ENCODE results near the gene LAMA3. TPM values are rescaled to one million over a fixed set of nuclear protein-coding genes. Genes with fewer than 3 reads are reported as not detected.

The LAMA3 gene
- total and polyA plus RNA-seq, 9 donors = 2.9 to 44.9 (median 14.8) TPM

DNA sequence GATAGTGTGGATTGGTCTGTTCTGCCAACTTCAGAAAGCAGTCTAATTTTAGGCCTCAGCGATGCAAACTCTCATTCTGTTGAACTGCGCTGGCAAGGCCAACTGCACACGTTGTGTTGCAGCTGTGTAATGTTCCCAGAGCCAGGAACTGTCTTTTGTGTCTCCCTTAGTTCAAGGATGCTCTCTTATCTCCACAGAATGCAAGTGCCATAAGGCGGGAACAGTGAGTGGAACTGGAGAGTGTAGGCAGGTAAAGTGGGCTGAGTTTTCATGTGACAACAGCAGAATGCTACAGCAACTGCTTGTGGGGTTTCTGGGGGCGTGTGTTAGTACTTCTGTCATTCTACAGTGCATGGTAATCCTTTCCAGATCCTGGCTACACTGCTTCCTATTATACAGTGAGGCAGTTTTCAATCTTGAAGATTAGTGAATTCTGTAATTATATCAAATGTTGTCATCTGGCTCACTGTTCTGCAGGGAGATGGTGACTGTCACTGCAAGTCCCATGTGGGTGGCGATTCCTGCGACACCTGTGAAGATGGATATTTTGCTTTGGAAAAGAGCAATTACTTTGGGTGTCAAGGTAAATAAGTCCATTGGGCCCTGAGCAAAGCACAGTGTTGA lies 125.8 kb downstream of the LAMA3 start:
- H3K27me3 ChIP-seq = no peaks in the 10 kb centered on the region
- intact Hi-C loops (cut with DNase I) = loop anchor here in 1 of 4 donors (5.0 to 10.0 kb wide), 2 partner anchors 193 to 310 kb away; partner anchors contain the start of gene RMC1
- H3K4me3 ChIP-seq = no peak overlapping the region
- H3K36me3 ChIP-seq = no peaks in the 10 kb centered on the region
- no peaks in the 10 kb centered on the region for H3K9me3 ChIP-seq
- TF ChIP-seq POLR2A (IDR thresholded peaks at IDR 0.05) = no peak
- TF ChIP-seq CTCF (IDR thresholded peaks at IDR 0.05) = no peak
- no peak for TF ChIP-seq EP300 (IDR thresholded peaks at IDR 0.05)
- peaks cover 6% of the 10 kb centered on the region for H3K4me1 ChIP-seq (ENCODE audit: insufficient read depth)
- H3K27ac ChIP-seq = peak overlapping the region in 1 of 2 donors; percentile 66
- peak; percentile 29 to 72 (median 51) for DNase-seq
- WGBS, 3 donors = 40 to 51% (median 44%) methylated on average over 7 of the region's 7 CpGs

DNA sequence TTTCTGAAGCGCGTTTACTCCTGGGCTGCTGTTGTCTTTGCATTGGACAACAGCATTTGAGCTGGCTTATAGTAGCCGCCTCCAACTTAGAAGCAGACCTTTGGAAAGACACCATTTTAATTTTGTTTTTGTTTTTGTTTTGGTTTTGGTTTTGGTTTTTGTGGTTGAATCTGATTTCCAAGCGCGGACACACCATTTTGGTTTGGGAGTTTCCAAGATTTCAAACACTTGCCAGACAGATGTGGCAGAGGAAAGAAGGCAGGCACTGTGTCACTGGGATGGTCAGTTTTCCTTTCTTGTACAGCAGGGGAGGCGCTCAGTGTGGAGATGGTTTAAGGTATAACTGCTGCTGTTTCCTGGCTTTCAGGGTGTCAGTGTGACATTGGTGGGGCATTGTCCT lies 126.8 kb downstream of the LAMA3 start:
- peak overlapping the region in 1 of 2 donors; percentile 66 for H3K27ac ChIP-seq
- TF ChIP-seq POLR2A (IDR thresholded peaks at IDR 0.05) (no peak), EP300 (IDR thresholded peaks at IDR 0.05) (no peak), CTCF (IDR thresholded peaks at IDR 0.05) (no peak)
- H3K4me1 ChIP-seq (ENCODE audit: insufficient read depth) = peaks cover 6% of the 10 kb centered on the region
- H3K27me3 ChIP-seq = no peaks in the 10 kb centered on the region
- no peak overlapping the region for H3K4me3 ChIP-seq
- no peaks in the 10 kb centered on the region for H3K9me3 ChIP-seq
- WGBS, 3 donors = 92 to 96% (median 95%) methylated on average over 6 of the region's 6 CpGs
- intact Hi-C loops (cut with DNase I) = loop anchor here in 1 of 4 donors (10.0 kb wide), 1 partner anchor 311 kb away; the partner anchor contains the start of gene RMC1
- no peaks in the 10 kb centered on the region for H3K36me3 ChIP-seq
- no peak for DNase-seq

GRCh38 chr18:23816740-23817139 lies 127.5 kb downstream of the LAMA3 start:
- Histone ChIP-seq H3K4me1 (ENCODE audit: insufficient read depth) (peaks cover 6% of the 10 kb centered on the region), H3K9me3 (no peaks in the 10 kb centered on the region), H3K4me3 (no peak overlapping the region), H3K36me3 (no peaks in the 10 kb centered on the region), H3K27me3 (no peaks in the 10 kb centered on the region), H3K27ac (no peak overlapping the region)
- no peak for DNase-seq
- 95 to 96% (median 96%) methylated on average over 4 of the region's 4 CpGs for WGBS, 3 donors
- intact Hi-C loops (cut with DNase I) = loop anchor here in 1 of 4 donors (10.0 kb wide), 1 partner anchor 312 kb away; the partner anchor contains the start of gene RMC1
- TF ChIP-seq CTCF (IDR thresholded peaks at IDR 0.05) (no peak), POLR2A (IDR thresholded peaks at IDR 0.05) (no peak)

- intact Hi-C loops (cut with DNase I) = loop anchor here in 1 of 4 donors (10.0 kb wide), 1 partner anchor 314 kb away; the partner anchor contains the start of gene RMC1
- no peaks in the 10 kb centered on the region for H3K36me3 ChIP-seq
Measured at GRCh38 chr18:23819001-23819400, 129.7 kb downstream of the LAMA3 start.

More at GRCh38 chr18:23819001-23819400, 129.7 kb downstream of the LAMA3 start:
- WGBS, 3 donors = 70 to 93% (median 79%) methylated on average over 1 of the region's 1 CpG
- Histone ChIP-seq H3K4me1 (ENCODE audit: insufficient read depth) (peaks cover 6% of the 10 kb centered on the region), H3K27me3 (no peaks in the 10 kb centered on the region), H3K27ac (no peak overlapping the region), H3K4me3 (no peak overlapping the region), H3K9me3 (no peaks in the 10 kb centered on the region)
- TF ChIP-seq EP300 (IDR thresholded peaks at IDR 0.05) = no peak
- TF ChIP-seq POLR2A (IDR thresholded peaks at IDR 0.05) = no peak
- TF ChIP-seq CTCF (IDR thresholded peaks at IDR 0.05) = no peak
- no peak for DNase-seq
